Esophagus squamous epithelium (tissue), 4 donors: Measurements from ENCODE around the gene HOXB5.

ENCODE experiments used
- CTCF ChIP-seq, 6 experiments: fragments of 450-650 bp in 4 of 6; fragments of 200-600 bp in 2 of 6; sonication (generic) in 2 of 6; IDR thresholded peaks; one replicate each; pipeline ENCODE4 v1.5.1; 2016 to 2019; ENCODE audit warnings: antibody characterized with exemption in 6 of 6, mild to moderate bottlenecking in 4 of 6, moderate library complexity in 4 of 6
- POLR2A ChIP-seq, 4 donors: fragments of 450-650 bp; IDR thresholded peaks; one replicate each; pipeline ENCODE4 v1.6.1; 2017; ENCODE audit warnings: antibody characterized with exemption in 4 of 4, mild to moderate bottlenecking in 4 of 4, moderate library complexity in 3 of 4

- no peak for TF ChIP-seq CTCF (IDR thresholded peaks at IDR 0.05)
- TF ChIP-seq POLR2A (IDR thresholded peaks at IDR 0.05), result no peak
Measured at GRCh38 chr17:48558831-48559121, 34.8 kb downstream of the HOXB5 start.
